Measurements from ENCODE around the gene RANBP9. TPM values are rescaled to one million over a fixed set of nuclear protein-coding genes. Genes with fewer than 3 reads are reported as not detected.

The RANBP9 gene
- total and polyA plus RNA-seq, 2 experiments from 2014 or later = 12.1 to 31.8 TPM

DNA sequence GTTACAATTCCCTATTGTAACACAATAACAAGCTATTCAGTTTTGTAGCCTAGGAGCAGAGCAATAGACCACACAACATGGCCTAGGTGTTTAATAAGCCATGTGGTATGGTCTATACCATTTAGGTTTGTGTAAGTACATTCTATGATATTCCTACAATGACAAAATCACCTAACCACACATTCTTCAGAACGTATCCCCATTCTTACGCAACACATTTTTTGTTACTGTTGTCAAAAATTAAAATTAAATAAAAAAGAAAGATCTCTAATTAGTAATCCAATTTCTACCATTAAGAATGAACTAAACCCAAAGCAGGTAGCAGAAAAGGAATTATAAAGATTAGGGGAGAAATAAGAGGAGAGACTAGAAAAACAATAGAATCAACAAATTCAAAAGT, 44.0 kb downstream of the RANBP9 start:
- Histone ChIP-seq H3K4me2 (no peak overlapping the region), H3F3A (replicated peaks; ENCODE audit: low read depth) (no peaks in the 10 kb centered on the region), H3K4me3 (no peak overlapping the region), H3K79me2 (replicated peaks; ENCODE audit: insufficient read depth) (peaks cover 100% of the 10 kb centered on the region), H2AFZ (no peak overlapping the region), H4K20me1 (replicated peaks; ENCODE audit: insufficient read depth) (peaks cover 6% of the 10 kb centered on the region), H3K27me3 (ENCODE audit: insufficient read depth) (no peaks in the 10 kb centered on the region), H3K9me2 (ENCODE audit: insufficient read depth) (no peaks in the 10 kb centered on the region), H3K27ac (ENCODE audit: low read depth) (no peak overlapping the region), H3K4me1 (ENCODE audit: insufficient read depth) (peaks cover 19% of the 10 kb centered on the region), H3K36me3 (ENCODE audit: insufficient read depth) (no peaks in the 10 kb centered on the region)
- ATAC-seq (no peak), DNase-seq (ENCODE audit: low spot score) (no peak)
- Mint-ChIP-seq H3K4me1 (peaks cover 42% of the 10 kb centered on the region), H3K27me3 (ENCODE audit: insufficient read depth, low read depth, poor library complexity) (peaks cover under 1% of the 10 kb centered on the region), H3K9me3 (no peaks in the 10 kb centered on the region), H3K27ac (no peak overlapping the region), H3K36me3 (ENCODE audit: low read depth) (peaks cover 3% of the 10 kb centered on the region; the same call in 2 of the 3 replicates), H3K4me3 (no peak overlapping the region)
- no peak for TF ChIP-seq STAT1 (IDR thresholded peaks at IDR 0.05; ENCODE audit: unreplicated experiment)

DNA sequence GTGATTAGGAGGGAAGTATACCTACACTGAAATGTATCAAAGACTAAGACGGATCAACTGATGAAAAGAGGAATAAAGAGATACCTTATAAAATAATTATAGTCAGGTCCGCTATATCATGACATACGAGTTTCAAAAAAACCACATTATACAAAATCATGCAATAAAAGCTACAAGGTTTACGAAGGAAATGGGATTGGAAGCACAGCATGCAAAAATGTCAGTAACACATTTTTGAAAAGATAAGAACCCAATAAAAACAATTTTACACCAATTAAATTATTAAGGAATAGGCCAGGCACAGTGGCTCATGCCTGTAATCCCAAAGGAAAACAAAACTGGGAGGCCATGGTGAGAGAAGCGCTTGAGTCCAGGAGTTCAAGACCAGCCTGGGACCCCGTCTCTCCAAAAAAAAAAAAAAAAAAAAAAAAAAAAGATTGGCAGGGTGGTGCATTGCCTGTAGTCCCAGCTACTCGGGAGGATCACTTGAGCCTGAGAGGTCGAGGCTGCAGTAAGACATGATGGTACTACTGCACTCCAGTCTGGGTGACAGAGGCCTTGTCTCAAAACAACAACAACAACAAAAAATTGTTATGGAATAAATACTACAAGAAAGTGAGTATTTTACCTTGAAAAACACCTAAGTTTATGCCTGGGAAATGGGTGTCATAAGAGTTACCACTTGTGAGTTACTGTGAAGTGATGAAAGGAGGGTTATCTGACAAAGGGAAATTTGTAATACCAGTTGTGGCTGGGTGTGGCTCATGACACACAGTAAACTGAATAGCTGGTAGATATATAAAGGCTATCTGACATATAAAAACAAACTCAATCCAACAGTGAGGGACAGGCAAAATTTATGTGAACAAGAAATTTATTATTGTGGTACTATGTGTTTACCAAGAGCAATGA, 45.2 kb downstream of the RANBP9 start:
- H3K4me1 Mint-ChIP-seq = peaks cover 43% of the 10 kb centered on the region
- no peak for DNase-seq (ENCODE audit: low spot score)
- H3K9me2 ChIP-seq (ENCODE audit: insufficient read depth) = no peaks in the 10 kb centered on the region
- no peak overlapping the region for H3K4me3 ChIP-seq
- peaks cover 28% of the 10 kb centered on the region for H3K4me1 ChIP-seq (ENCODE audit: insufficient read depth)
- peaks cover 3% of the 10 kb centered on the region; the same call in 2 of the 3 replicates for H3K36me3 Mint-ChIP-seq (ENCODE audit: low read depth)
- H3K4me2 ChIP-seq = no peak overlapping the region
- H3K27me3 ChIP-seq (ENCODE audit: insufficient read depth) = no peaks in the 10 kb centered on the region
- no peaks in the 10 kb centered on the region for H3K9me3 Mint-ChIP-seq
- no peaks in the 10 kb centered on the region for H3K36me3 ChIP-seq (ENCODE audit: insufficient read depth)
- no peaks in the 10 kb centered on the region for H3K27me3 Mint-ChIP-seq (ENCODE audit: insufficient read depth, low read depth, poor library complexity)
- no peak overlapping the region for H3K4me3 Mint-ChIP-seq
- H4K20me1 ChIP-seq (replicated peaks; ENCODE audit: insufficient read depth) = peaks cover 6% of the 10 kb centered on the region
- no peaks in the 10 kb centered on the region for H3F3A ChIP-seq (replicated peaks; ENCODE audit: low read depth)
- H3K27ac ChIP-seq (ENCODE audit: low read depth) = no peak overlapping the region
- H3K27ac Mint-ChIP-seq = no peak overlapping the region
- no peak for ATAC-seq
- H2AFZ ChIP-seq = no peak overlapping the region
- H3K79me2 ChIP-seq (replicated peaks; ENCODE audit: insufficient read depth) = peaks cover 100% of the 10 kb centered on the region
- TF ChIP-seq POLR2AphosphoS5 (IDR thresholded peaks at IDR 0.05; ENCODE audit: low read depth) = no peak
- TF ChIP-seq EZH2phosphoT487 (IDR thresholded peaks at IDR 0.05; ENCODE audit: unreplicated experiment) = no peak
- no peak for TF ChIP-seq CREB1 (CRISPR knock-in tag; IDR thresholded peaks at IDR 0.05; ENCODE audit: low read depth)
- no peak for TF ChIP-seq EZH2 (IDR thresholded peaks at IDR 0.05; ENCODE audit: low read depth, unreplicated experiment)
- no peak for TF ChIP-seq NANOG (IDR thresholded peaks at IDR 0.05; ENCODE audit: borderline replicate concordance)
- TF ChIP-seq, protein P1, sequence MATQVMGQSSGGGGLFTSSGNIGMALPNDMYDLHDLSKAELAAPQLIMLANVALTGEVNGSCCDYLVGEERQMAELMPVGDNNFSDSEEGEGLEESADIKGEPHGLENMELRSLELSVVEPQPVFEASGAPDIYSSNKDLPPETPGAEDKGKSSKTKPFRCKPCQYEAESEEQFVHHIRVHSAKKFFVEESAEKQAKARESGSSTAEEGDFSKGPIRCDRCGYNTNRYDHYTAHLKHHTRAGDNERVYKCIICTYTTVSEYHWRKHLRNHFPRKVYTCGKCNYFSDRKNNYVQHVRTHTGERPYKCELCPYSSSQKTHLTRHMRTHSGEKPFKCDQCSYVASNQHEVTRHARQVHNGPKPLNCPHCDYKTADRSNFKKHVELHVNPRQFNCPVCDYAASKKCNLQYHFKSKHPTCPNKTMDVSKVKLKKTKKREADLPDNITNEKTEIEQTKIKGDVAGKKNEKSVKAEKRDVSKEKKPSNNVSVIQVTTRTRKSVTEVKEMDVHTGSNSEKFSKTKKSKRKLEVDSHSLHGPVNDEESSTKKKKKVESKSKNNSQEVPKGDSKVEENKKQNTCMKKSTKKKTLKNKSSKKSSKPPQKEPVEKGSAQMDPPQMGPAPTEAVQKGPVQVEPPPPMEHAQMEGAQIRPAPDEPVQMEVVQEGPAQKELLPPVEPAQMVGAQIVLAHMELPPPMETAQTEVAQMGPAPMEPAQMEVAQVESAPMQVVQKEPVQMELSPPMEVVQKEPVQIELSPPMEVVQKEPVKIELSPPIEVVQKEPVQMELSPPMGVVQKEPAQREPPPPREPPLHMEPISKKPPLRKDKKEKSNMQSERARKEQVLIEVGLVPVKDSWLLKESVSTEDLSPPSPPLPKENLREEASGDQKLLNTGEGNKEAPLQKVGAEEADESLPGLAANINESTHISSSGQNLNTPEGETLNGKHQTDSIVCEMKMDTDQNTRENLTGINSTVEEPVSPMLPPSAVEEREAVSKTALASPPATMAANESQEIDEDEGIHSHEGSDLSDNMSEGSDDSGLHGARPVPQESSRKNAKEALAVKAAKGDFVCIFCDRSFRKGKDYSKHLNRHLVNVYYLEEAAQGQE (IDR thresholded peaks at IDR 0.05; ENCODE audit: unreplicated experiment) = no peak
- no peak for TF ChIP-seq JUNB (IDR thresholded peaks at IDR 0.05; ENCODE audit: unreplicated experiment)
- no peak for TF ChIP-seq STAT1 (IDR thresholded peaks at IDR 0.05; ENCODE audit: unreplicated experiment)
- TF ChIP-seq, protein P2, sequence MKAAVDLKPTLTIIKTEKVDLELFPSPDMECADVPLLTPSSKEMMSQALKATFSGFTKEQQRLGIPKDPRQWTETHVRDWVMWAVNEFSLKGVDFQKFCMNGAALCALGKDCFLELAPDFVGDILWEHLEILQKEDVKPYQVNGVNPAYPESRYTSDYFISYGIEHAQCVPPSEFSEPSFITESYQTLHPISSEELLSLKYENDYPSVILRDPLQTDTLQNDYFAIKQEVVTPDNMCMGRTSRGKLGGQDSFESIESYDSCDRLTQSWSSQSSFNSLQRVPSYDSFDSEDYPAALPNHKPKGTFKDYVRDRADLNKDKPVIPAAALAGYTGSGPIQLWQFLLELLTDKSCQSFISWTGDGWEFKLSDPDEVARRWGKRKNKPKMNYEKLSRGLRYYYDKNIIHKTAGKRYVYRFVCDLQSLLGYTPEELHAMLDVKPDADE (IDR thresholded peaks at IDR 0.05) = no peak
- no peak for TF ChIP-seq ZNF331 (CRISPR knock-in tag; IDR thresholded peaks at IDR 0.05; ENCODE audit: low read depth)
- TF ChIP-seq ZNF114 (CRISPR knock-in tag; IDR thresholded peaks at IDR 0.05) = no peak
